Nephron progenitor cell (in vitro differentiated cells): ENCODE measurements around the gene COL18A1.

ENCODE experiments used
- DNase-seq: peaks from one replicate; pipeline ENCODE4 v3.0.0; 2021
- H3K27ac Mint-ChIP-seq: 2 replicates; pipeline ENCODE4 v1.8.0; 2021; ENCODE audit warnings: mild to moderate bottlenecking, moderate library complexity, mixed read lengths
- H3K27me3 Mint-ChIP-seq: 2 replicates; pipeline ENCODE4 v1.8.0; 2021; ENCODE audit warnings: mild to moderate bottlenecking, low read depth, mixed read lengths; ENCODE audit not compliant: poor library complexity
- H3K36me3 Mint-ChIP-seq: 2 replicates; pipeline ENCODE4 v1.8.0; 2021; ENCODE audit warnings: low read depth, mixed read lengths
- H3K4me1 Mint-ChIP-seq: 2 replicates; pipeline ENCODE4 v1.8.0; 2021; ENCODE audit warnings: mixed read lengths
- H3K4me3 Mint-ChIP-seq: 2 replicates; pipeline ENCODE4 v1.8.0; 2021; ENCODE audit warnings: mild to moderate bottlenecking, moderate library complexity, mixed read lengths
- H3K9me3 Mint-ChIP-seq: 2 replicates; pipeline ENCODE4 v1.8.0; 2021; ENCODE audit warnings: mild to moderate bottlenecking, moderate library complexity, mixed read lengths
- TF ChIP-seq, protein P1 (sequence below): fragments of 200-600 bp; sonication (generic); IDR thresholded peaks from 2 replicates; pipeline ENCODE4 v1.5.0; 2021; ENCODE audit warnings: antibody characterized with exemption

COL18A1 gene

GRCh38 chr21:45455674-45456583 lies 51.0 kb downstream of the COL18A1 start:
- peaks cover 12% of the 10 kb centered on the region for H3K9me3 Mint-ChIP-seq
- no peak overlapping the region for H3K4me3 Mint-ChIP-seq
- H3K27ac Mint-ChIP-seq: no peak overlapping the region
- TF ChIP-seq, protein P1, sequence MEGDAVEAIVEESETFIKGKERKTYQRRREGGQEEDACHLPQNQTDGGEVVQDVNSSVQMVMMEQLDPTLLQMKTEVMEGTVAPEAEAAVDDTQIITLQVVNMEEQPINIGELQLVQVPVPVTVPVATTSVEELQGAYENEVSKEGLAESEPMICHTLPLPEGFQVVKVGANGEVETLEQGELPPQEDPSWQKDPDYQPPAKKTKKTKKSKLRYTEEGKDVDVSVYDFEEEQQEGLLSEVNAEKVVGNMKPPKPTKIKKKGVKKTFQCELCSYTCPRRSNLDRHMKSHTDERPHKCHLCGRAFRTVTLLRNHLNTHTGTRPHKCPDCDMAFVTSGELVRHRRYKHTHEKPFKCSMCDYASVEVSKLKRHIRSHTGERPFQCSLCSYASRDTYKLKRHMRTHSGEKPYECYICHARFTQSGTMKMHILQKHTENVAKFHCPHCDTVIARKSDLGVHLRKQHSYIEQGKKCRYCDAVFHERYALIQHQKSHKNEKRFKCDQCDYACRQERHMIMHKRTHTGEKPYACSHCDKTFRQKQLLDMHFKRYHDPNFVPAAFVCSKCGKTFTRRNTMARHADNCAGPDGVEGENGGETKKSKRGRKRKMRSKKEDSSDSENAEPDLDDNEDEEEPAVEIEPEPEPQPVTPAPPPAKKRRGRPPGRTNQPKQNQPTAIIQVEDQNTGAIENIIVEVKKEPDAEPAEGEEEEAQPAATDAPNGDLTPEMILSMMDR: no peak
- H3K36me3 Mint-ChIP-seq: peaks cover 13% of the 10 kb centered on the region
- no peaks in the 10 kb centered on the region for H3K27me3 Mint-ChIP-seq
- peaks cover 18% of the 10 kb centered on the region for H3K4me1 Mint-ChIP-seq
- no peak for DNase-seq

DNA sequence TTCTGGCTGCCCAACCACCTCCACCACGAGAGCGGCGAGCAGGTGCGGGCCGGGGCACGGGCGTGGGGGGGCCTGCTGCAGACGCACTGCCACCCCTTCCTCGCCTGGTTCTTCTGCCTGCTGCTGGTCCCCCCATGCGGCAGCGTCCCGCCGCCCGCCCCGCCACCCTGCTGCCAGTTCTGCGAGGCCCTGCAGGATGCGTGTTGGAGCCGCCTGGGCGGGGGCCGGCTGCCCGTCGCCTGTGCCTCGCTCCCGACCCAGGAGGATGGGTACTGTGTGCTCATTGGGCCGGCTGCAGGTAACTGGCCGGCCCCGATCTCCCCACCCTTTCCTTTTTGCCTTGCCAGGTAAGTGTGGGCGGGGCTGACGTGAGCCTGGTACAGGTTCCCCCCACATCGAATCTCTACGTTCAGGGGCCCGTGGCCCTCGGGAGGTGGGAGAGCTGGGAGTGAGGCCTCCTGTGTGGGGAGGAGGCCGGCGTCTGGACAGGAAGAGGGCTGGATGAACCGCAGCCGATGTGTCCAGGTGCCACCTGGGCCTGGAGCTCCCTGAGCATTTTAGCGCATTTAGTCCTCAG lies 51.7 kb downstream of the COL18A1 start:
- H3K9me3 Mint-ChIP-seq: peaks cover 19% of the 10 kb centered on the region

DNA sequence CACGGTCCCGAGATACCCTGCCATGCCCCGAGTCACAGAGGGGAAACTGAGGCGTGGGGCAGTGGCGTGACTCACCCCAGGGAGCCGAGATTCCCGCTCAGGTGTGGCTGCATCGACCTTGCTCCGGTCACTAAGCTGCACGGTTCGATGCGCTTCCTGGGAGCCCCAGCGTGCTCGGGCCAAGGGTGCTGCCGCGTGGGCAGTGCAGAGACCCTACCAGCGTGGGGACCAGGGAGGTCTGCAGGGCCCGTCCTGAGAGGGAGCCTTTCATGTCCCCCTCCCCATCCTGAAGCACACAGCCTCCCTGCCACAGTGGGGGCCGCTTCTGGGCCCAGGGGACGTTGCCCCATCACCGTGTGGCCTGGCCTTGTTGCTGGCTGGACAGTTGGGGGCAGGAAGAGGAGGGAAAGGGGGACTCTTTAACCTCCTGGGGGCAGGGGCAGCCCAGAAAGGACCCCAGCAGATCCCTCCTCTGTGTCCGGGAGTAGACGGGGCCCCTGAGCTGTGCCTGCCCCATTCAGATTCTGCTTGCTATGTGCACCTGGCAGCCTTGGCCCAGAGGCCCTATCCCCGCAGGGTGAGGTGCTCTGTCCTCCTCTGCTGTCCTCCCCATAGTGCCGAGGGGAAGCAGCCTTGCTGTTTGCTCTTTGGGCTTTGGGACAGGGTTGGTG lies 52.3 kb downstream of the COL18A1 start:
- no peak overlapping the region for H3K27ac Mint-ChIP-seq
- no peaks in the 10 kb centered on the region for H3K27me3 Mint-ChIP-seq
- DNase-seq: no peak
- H3K4me1 Mint-ChIP-seq: peaks cover 18% of the 10 kb centered on the region
- H3K4me3 Mint-ChIP-seq: no peak overlapping the region
- H3K9me3 Mint-ChIP-seq: peaks cover 26% of the 10 kb centered on the region
- TF ChIP-seq, protein P1: no peak
- peaks cover 27% of the 10 kb centered on the region for H3K36me3 Mint-ChIP-seq

More for the DNA sequence above, 51.7 kb downstream of the COL18A1 start:
- DNase-seq: no peak
- no peaks in the 10 kb centered on the region for H3K27me3 Mint-ChIP-seq
- no peak overlapping the region for H3K27ac Mint-ChIP-seq
- H3K4me1 Mint-ChIP-seq: peaks cover 18% of the 10 kb centered on the region
- TF ChIP-seq, protein P1: no peak
- H3K36me3 Mint-ChIP-seq: peaks cover 20% of the 10 kb centered on the region
- no peak overlapping the region for H3K4me3 Mint-ChIP-seq

GRCh38 chr21:45457832-45458172 lies 52.8 kb downstream of the COL18A1 start:
- no peak overlapping the region for H3K4me3 Mint-ChIP-seq
- H3K36me3 Mint-ChIP-seq: peaks cover 32% of the 10 kb centered on the region
- TF ChIP-seq, protein P1: no peak
- H3K4me1 Mint-ChIP-seq: peaks cover 18% of the 10 kb centered on the region
- no peak for DNase-seq
- H3K27me3 Mint-ChIP-seq: no peaks in the 10 kb centered on the region
- H3K9me3 Mint-ChIP-seq: peaks cover 31% of the 10 kb centered on the region
- no peak overlapping the region for H3K27ac Mint-ChIP-seq

DNA sequence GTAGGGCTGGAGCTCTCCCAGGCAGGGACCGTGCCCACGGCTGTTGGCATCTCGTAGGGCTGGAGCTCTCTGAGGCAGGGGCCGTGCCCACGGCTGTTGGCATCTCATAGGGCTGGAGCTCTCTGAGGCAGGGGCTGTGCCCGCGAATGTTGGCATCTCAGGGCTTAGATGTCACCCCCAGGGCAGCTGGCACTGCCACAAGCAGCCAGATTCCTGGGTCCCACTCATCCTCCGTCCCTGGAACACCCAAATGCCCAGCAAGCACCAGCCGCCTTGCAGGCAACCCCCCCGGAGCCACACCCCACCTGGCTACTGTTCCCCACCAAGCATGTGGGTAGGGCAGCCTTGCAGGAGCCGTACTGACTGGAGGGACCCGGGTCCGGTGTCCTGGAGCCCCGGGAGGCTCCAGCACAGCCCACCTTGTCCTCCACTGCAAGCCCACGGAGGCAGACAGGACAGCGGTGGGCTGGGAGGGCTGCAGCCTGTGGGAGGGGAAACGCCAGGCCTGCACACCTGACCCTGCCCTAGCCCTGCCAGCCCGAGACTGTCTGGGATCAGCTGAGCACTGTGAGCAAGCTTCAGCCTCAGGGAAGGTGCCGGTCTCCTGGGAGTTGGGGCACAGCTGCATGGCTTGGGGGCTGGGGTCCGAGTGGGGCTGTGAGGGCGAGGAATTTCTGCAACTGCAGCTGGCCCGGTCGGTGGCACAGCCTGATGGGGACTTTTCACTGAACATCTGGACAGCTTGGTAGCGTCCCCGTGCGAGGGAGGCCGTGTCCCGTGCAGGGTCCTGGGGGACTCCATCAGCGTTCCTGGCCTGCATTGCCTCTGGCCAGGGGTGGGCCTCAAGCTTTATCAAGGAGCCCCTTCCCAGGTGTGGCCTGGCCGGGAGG lies 53.6 kb downstream of the COL18A1 start:
- Mint-ChIP-seq H3K4me3 (no peak overlapping the region), H3K27me3 (no peaks in the 10 kb centered on the region), H3K4me1 (peaks cover 12% of the 10 kb centered on the region), H3K27ac (no peak overlapping the region), H3K36me3 (peaks cover 39% of the 10 kb centered on the region), H3K9me3 (peaks cover 38% of the 10 kb centered on the region)
- TF ChIP-seq, protein P1: no peak
- DNase-seq: no peak
